Fibroblast of lung (primary cell): Measurements from ENCODE around the gene CYP2C9. TPM values are rescaled to one million over a fixed set of nuclear protein-coding genes. Genes with fewer than 3 reads are reported as not detected.

Experiments used
- DNase-seq, 2 donors: peaks; one replicate each; pipeline versions ENCODE4 v3.0.0 to v3.0.0-alpha.2; 2010; ENCODE audit warnings: low read depth in 2 of 2
- H2AFZ ChIP-seq: 2 replicates; pipeline ENCODE4 v1.5.1; 2012; ENCODE audit warnings: low read length, control low read depth, inconsistent platforms
- H3K27ac ChIP-seq: 2 replicates; pipeline ENCODE4 v1.5.1; 2011; ENCODE audit warnings: low read length, control low read depth; ENCODE audit not compliant: insufficient read depth
- H3K27me3 ChIP-seq: 2 replicates; pipeline ENCODE4 v1.5.1; 2011; ENCODE audit warnings: mild to moderate bottlenecking, low read length; ENCODE audit not compliant: control insufficient read depth, insufficient read depth
- H3K36me3 ChIP-seq: 2 replicates; pipeline ENCODE4 v1.5.1; 2011; ENCODE audit warnings: low read length; ENCODE audit not compliant: control insufficient read depth, insufficient read depth
- H3K4me1 ChIP-seq: 2 replicates; pipeline ENCODE4 v1.5.1; 2011; ENCODE audit warnings: low read length; ENCODE audit not compliant: control insufficient read depth, insufficient read depth; ENCODE audit errors: extremely low read depth
- H3K4me2 ChIP-seq: 2 replicates; pipeline ENCODE4 v1.5.1; 2011; ENCODE audit warnings: low read length, control low read depth; ENCODE audit not compliant: insufficient read depth; ENCODE audit errors: extremely low read depth
- H3K4me3 ChIP-seq, 4 experiments: fragments of 200-600 bp in 1 of 4; sonication (generic) in 1 of 4; replicated peaks in 1 of 4; 2 replicates each; pipeline ENCODE4 v1.5.1; 2011 to 2016; ENCODE audit warnings: low read length in 4 of 4, low read depth in 3 of 4, mild to moderate bottlenecking in 3 of 4, control low read depth in 2 of 4, inconsistent platforms in 1 of 4, mixed read lengths in 1 of 4; ENCODE audit not compliant: insufficient read depth in 1 of 4; ENCODE audit errors: control extremely low read depth in 1 of 4
- H3K79me2 ChIP-seq: 2 replicates; pipeline ENCODE4 v1.5.1; 2012; ENCODE audit warnings: mild to moderate bottlenecking, low read length, inconsistent platforms; ENCODE audit not compliant: control insufficient read depth, insufficient read depth
- H3K9ac ChIP-seq: 2 replicates; pipeline ENCODE4 v1.5.1; 2011; ENCODE audit warnings: mild to moderate bottlenecking, low read length, control low read depth; ENCODE audit not compliant: insufficient read depth
- H3K9me3 ChIP-seq: 2 replicates; pipeline ENCODE4 v1.5.1; 2012; ENCODE audit warnings: low read depth, low read length; ENCODE audit not compliant: control insufficient read depth, insufficient read depth
- H4K20me1 ChIP-seq: 2 replicates; pipeline ENCODE4 v1.5.1; 2011; ENCODE audit warnings: low read length; ENCODE audit not compliant: control insufficient read depth, insufficient read depth; ENCODE audit errors: extremely low read depth
- CTCF ChIP-seq, 2 donors: IDR thresholded peaks in 1 of 2; conservative IDR thresholded peaks in 1 of 2; 1 replicate in 1 of 2; 2 replicates in 1 of 2; pipeline ENCODE4 v1.5.1; 2011 to 2012; ENCODE audit warnings: low read length in 2 of 2, control low read depth in 1 of 2, inconsistent platforms in 1 of 2, low read depth in 1 of 2, mild to moderate bottlenecking in 1 of 2
- EZH2 ChIP-seq: IDR thresholded peaks from 2 replicates; pipeline ENCODE4 v1.5.1; 2012; ENCODE audit warnings: low read length, control low read depth, mild to moderate bottlenecking; ENCODE audit errors: missing control alignments
- polyA plus RNA-seq, 2 donors: library from polyadenylated mRNA; depleted of rRNA in 1 of 2; stranded (reverse) in 1 of 2; unstranded in 1 of 2; fragments of >200 nt; gene quantifications; 2 replicates each; pipeline ENCODE4 v1.2.1, GENCODE V29; 2011 to 2012; ENCODE audit warnings: missing spikeins in 1 of 2
- total RNA-seq: library from RNA; depleted of rRNA; stranded (reverse); fragments of >200 nt; gene quantifications from 2 replicates; pipeline ENCODE4 v1.2.1, GENCODE V29; 2014

CYP2C9 gene
- total and polyA plus RNA-seq, 2 donors (not counting 1 experiment from before 2014, with no cell fraction given): not detected

GRCh38 chr10:95026461-95026860 is 88.0 kb downstream of the CYP2C9 start:
- Histone ChIP-seq H3K27ac (no peak overlapping the region), H3K4me3 (no peak overlapping the region), H3K9me3 (no peaks in the 10 kb centered on the region), H3K79me2 (no peaks in the 10 kb centered on the region), H4K20me1 (no peaks in the 10 kb centered on the region), H2AFZ (no peak overlapping the region), H3K36me3 (no peaks in the 10 kb centered on the region), H3K4me1 (no peaks in the 10 kb centered on the region), H3K4me2 (no peak overlapping the region), H3K9ac (no peak overlapping the region), H3K27me3 (no peaks in the 10 kb centered on the region)
- TF ChIP-seq CTCF (conservative IDR thresholded peaks at IDR 0.05 in 1 of 2, IDR thresholded peaks at IDR 0.05 in 1 of 2; ENCODE audit: low read depth in 1 of 2, low read length in 2 of 2): no peak
- no peak for TF ChIP-seq EZH2
- no peak for DNase-seq

GRCh38 chr10:95031656-95032055 is 93.2 kb downstream of the CYP2C9 start:
- H3K4me3 ChIP-seq: no peak overlapping the region
- H4K20me1 ChIP-seq: no peaks in the 10 kb centered on the region
- no peak overlapping the region for H3K27ac ChIP-seq
- TF ChIP-seq EZH2 (no peak), CTCF (conservative IDR thresholded peaks at IDR 0.05 in 1 of 2, IDR thresholded peaks at IDR 0.05 in 1 of 2; ENCODE audit: low read depth in 1 of 2, low read length in 2 of 2) (no peak)
- no peaks in the 10 kb centered on the region for H3K4me1 ChIP-seq
- no peak overlapping the region for H2AFZ ChIP-seq
- DNase-seq: no peak
- no peaks in the 10 kb centered on the region for H3K36me3 ChIP-seq
- no peaks in the 10 kb centered on the region for H3K9me3 ChIP-seq
- H3K27me3 ChIP-seq: no peaks in the 10 kb centered on the region
- H3K4me2 ChIP-seq: no peak overlapping the region
- no peaks in the 10 kb centered on the region for H3K79me2 ChIP-seq
- no peak overlapping the region for H3K9ac ChIP-seq

- Histone ChIP-seq H3K4me2 (no peak overlapping the region), H3K36me3 (no peaks in the 10 kb centered on the region), H3K9me3 (no peaks in the 10 kb centered on the region), H3K79me2 (no peaks in the 10 kb centered on the region), H2AFZ (no peak overlapping the region), H3K4me1 (no peaks in the 10 kb centered on the region), H3K27me3 (no peaks in the 10 kb centered on the region), H3K9ac (no peak overlapping the region), H3K27ac (no peak overlapping the region), H4K20me1 (no peaks in the 10 kb centered on the region), H3K4me3 (no peak overlapping the region)
- TF ChIP-seq EZH2 (no peak), CTCF (conservative IDR thresholded peaks at IDR 0.05 in 1 of 2, IDR thresholded peaks at IDR 0.05 in 1 of 2; ENCODE audit: low read depth in 1 of 2, low read length in 2 of 2) (no peak)
- DNase-seq: no peak
These were observed 95.9 kb downstream of the CYP2C9 start for GRCh38 chr10:95034401-95034800.
